GM18505 (cell line): Measurements from ENCODE around the gene LSAMP.

Experiments used
- ATAC-seq: cut with Tn5 transposase; IDR thresholded peaks from one replicate; pipeline ENCODE4 v1.9.1; 2021; ENCODE audit not compliant: unreplicated experiment
- POLR2A ChIP-seq: IDR thresholded peaks from 4 replicates; pipeline ENCODE4 v1.6.1; 2011; ENCODE audit warnings: borderline replicate concordance; ENCODE audit not compliant: insufficient read depth, insufficient read length; ENCODE audit errors: extremely low read depth

Gene LSAMP

GRCh38 chr3:116423374-116423773, 21.9 kb downstream of the LSAMP start:
- no peak for TF ChIP-seq POLR2A
- no peak for ATAC-seq

- ATAC-seq = no peak
- TF ChIP-seq POLR2A = no peak
Observed at GRCh38 chr3:116417151-116417550, 28.1 kb downstream of the LSAMP start.

- ATAC-seq = no peak
- no peak for TF ChIP-seq POLR2A
Observed at GRCh38 chr3:116413319-116413718, 32.0 kb downstream of the LSAMP start.

GRCh38 chr3:116408473-116408872, 36.8 kb downstream of the LSAMP start:
- no peak for TF ChIP-seq POLR2A
- ATAC-seq = no peak

- no peak for ATAC-seq
- no peak for TF ChIP-seq POLR2A
Observed at GRCh38 chr3:116405231-116405630, 40.1 kb downstream of the LSAMP start.

- TF ChIP-seq POLR2A = no peak
- ATAC-seq = no peak
Observed at GRCh38 chr3:116399701-116400226, 45.5 kb downstream of the LSAMP start.

GRCh38 chr3:116394365-116394764, 50.9 kb downstream of the LSAMP start:
- no peak for ATAC-seq
- TF ChIP-seq POLR2A = no peak

GRCh38 chr3:116393199-116393598, 52.1 kb downstream of the LSAMP start:
- TF ChIP-seq POLR2A = no peak
- ATAC-seq = no peak

- TF ChIP-seq POLR2A = no peak
- ATAC-seq = no peak
Observed at GRCh38 chr3:116392291-116392690, 53.0 kb downstream of the LSAMP start.

GRCh38 chr3:116391296-116392201, 53.7 kb downstream of the LSAMP start:
- no peak for ATAC-seq

GRCh38 chr3:116390318-116390717, 55.0 kb downstream of the LSAMP start:
- ATAC-seq = no peak
- no peak for TF ChIP-seq POLR2A

More at GRCh38 chr3:116391296-116392201, 53.7 kb downstream of the LSAMP start:
- TF ChIP-seq POLR2A = no peak

- ATAC-seq = no peak
- TF ChIP-seq POLR2A = no peak
Observed at GRCh38 chr3:116388867-116389385, 56.4 kb downstream of the LSAMP start.

GRCh38 chr3:116386168-116386567, 59.1 kb downstream of the LSAMP start:
- no peak for ATAC-seq
- no peak for TF ChIP-seq POLR2A

- no peak for TF ChIP-seq POLR2A
- ATAC-seq = no peak
Observed at GRCh38 chr3:116384717-116385116, 60.6 kb downstream of the LSAMP start.

GRCh38 chr3:116378077-116378476, 67.2 kb downstream of the LSAMP start:
- no peak for ATAC-seq
- TF ChIP-seq POLR2A = no peak

- ATAC-seq = no peak
Observed at GRCh38 chr3:116374901-116375300, 70.4 kb downstream of the LSAMP start.

More at GRCh38 chr3:116374901-116375300, 70.4 kb downstream of the LSAMP start:
- TF ChIP-seq POLR2A = no peak
